ENCODE results near the gene GSTA4.
"Not testable (repeated sequence)": the region's sequence is repeated elsewhere in the genome, so short reads cannot be mapped to it uniquely, and the experiment has no call there.

Gene GSTA4

DNA sequence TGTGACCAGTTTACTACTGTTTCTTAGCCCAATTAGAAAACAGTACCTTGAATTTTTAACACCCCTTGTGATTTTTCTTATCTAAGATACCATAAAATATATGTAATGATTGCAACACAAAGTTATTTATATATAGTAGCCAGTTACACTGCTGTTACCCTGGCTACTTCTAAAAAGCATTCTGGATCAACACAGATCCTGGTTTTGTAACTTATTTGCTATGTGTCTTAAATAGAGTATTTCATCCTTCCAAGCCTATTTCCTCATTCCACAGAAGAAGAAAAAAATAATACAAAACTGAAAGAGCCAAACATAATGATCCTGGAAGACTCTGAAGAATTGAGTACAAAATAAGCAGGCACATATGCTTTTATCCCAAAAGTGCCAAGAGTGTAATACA is 19.0 kb upstream of the GSTA4 start:
- DNase-seq (ENCODE audit: low read depth in 2 of 2): no peak

GRCh38 chr6:53011979-53012378 is 16.9 kb upstream of the GSTA4 start:
- no peak for DNase-seq (ENCODE audit: low read depth in 2 of 2)

DNA sequence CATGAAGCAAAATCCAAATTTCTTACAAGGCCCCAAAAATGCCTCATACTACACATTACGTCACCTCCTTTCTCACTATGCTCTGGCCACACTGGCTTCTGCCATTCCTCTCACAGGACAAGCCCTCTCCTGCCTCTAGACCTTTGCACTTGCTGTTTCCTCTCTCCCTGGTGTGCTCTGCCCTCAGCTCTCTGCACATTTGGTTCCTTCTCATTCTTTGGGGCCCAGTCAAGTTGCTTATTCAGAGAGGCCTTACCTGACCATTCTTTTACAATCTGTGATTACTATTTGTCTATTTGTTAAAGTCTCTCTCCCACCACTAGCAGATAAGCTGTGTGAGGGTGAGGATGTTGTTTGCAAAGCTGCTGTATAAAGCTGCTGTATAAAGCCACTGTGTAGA is 15.4 kb upstream of the GSTA4 start:
- DNase-seq (ENCODE audit: low read depth in 2 of 2): no peak

- DNase-seq (ENCODE audit: low read depth in 2 of 2): no peak
Observed at GRCh38 chr6:53009511-53009910, 14.4 kb upstream of the GSTA4 start.

- no peak for DNase-seq (ENCODE audit: low read depth in 2 of 2)
Observed at GRCh38 chr6:53009056-53009455, 14.0 kb upstream of the GSTA4 start.

GRCh38 chr6:53008192-53008687 is 13.2 kb upstream of the GSTA4 start:
- not testable (repeated sequence) for DNase-seq (ENCODE audit: low read depth in 2 of 2)

DNA sequence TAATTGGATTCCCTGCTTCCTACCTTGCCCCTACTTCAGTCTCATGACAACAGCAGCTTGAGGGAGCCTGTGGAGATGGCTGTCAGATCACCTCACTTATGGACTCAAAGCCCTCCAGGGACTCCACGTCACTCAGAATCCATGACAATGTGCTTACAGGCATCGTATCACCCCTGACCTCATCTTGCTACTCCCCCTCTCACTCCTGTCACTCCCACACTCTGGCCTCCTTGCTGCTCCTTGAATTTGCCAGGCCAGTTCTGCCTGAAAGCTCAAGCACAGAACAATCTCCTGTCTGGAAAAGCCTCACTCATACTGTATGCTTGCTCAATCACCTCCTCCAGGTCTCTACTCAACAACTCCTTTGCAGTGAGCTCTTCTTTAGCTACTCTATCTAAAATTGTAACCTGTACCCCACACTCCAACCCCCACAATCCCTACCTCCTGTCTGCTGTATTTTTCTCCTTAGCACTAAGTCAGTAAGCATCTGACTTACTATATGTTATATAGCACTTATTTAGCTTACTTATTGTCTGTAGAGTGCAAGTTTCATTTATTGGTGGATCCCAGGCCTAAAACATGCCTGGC is 10.7 kb upstream of the GSTA4 start:
- no peak for DNase-seq (ENCODE audit: low read depth in 2 of 2)

GRCh38 chr6:52999456-52999855 is 4.4 kb upstream of the GSTA4 start:
- DNase-seq (ENCODE audit: low read depth in 2 of 2): no peak

DNA sequence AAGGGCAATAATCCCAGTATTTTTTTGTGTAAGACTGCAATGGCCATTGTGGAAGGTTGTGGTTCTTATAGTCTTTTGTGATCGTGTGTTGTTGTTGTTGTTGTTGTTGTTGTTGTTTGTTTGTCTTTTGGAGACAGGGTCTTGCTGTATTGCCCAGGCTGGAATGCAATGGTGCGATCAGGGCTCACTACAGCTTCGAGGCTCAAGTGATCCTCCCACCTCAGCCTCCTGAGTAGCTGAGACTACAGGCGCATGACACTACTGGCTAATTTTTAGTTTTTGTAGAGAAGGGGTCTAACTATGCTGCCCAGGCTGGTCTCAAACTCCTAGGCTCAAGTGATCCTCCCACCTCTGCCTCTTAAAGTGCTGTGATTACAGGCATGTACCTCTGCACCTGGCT is 3.5 kb upstream of the GSTA4 start:
- no peak for DNase-seq (ENCODE audit: low read depth in 2 of 2)

- peak in 1 of 2 donors; percentile 12 for DNase-seq (ENCODE audit: low read depth in 2 of 2)
Observed at GRCh38 chr6:52995913-52996645, 995 bp upstream of the GSTA4 start.

GRCh38 chr6:52994839-52995088 is 320 bp downstream of the GSTA4 start:
- no peak for DNase-seq (ENCODE audit: low read depth in 2 of 2)

GRCh38 chr6:52994031-52994838 is 849 bp downstream of the GSTA4 start:
- DNase-seq (ENCODE audit: low read depth in 2 of 2): no peak

GRCh38 chr6:52992980-52993920 is 1.8 kb downstream of the GSTA4 start:
- no peak for DNase-seq (ENCODE audit: low read depth in 2 of 2)

DNA sequence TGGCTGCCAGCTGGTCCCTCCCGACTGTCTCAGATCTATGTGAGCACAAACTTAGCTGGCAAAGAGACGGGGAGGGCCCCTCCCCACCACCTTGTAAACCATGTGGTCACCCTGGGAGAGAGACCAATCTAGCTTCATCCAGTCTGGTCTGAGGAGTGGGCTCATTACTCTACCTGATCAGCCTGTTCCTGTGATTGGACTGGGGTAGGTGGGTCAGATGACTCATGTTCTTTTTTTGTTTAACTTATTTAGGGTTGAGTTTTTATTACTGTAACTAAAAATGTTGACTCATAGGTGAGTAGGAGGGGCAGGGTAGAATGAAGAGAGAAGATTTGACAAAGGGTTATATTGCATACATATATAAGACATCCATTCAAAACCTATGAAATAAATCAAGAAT is 4.7 kb downstream of the GSTA4 start:
- no peak for DNase-seq (ENCODE audit: low read depth in 2 of 2)

DNA sequence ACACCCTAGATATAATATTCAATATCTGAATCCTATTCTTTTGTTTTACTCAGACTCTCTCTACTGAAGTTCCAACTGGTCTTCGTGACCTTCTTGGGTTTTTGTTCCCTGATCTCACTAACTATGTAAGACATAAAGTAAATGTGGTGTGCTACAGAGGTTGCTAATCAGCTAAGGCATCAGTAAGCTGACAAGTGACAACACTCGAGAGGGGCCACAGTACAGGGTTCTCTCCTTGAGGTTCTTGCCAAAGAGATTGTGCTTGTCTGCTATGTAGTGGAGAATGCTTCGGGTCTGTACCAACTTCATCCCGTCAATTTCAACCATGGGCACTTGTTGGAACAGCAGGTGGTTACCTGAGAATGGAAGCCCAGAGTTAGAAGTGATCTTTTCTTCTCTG is 9.9 kb downstream of the GSTA4 start:
- no peak for DNase-seq (ENCODE audit: low read depth in 2 of 2)

GRCh38 chr6:52984247-52984646 is 10.8 kb downstream of the GSTA4 start:
- DNase-seq (ENCODE audit: low read depth in 2 of 2): peak in 1 of 2 donors; percentile 5

- DNase-seq (ENCODE audit: low read depth in 2 of 2): no peak
Observed at GRCh38 chr6:52983159-52983848, 11.8 kb downstream of the GSTA4 start.

GRCh38 chr6:52982680-52983079 is 12.4 kb downstream of the GSTA4 start:
- no peak for DNase-seq (ENCODE audit: low read depth in 2 of 2)

DNA sequence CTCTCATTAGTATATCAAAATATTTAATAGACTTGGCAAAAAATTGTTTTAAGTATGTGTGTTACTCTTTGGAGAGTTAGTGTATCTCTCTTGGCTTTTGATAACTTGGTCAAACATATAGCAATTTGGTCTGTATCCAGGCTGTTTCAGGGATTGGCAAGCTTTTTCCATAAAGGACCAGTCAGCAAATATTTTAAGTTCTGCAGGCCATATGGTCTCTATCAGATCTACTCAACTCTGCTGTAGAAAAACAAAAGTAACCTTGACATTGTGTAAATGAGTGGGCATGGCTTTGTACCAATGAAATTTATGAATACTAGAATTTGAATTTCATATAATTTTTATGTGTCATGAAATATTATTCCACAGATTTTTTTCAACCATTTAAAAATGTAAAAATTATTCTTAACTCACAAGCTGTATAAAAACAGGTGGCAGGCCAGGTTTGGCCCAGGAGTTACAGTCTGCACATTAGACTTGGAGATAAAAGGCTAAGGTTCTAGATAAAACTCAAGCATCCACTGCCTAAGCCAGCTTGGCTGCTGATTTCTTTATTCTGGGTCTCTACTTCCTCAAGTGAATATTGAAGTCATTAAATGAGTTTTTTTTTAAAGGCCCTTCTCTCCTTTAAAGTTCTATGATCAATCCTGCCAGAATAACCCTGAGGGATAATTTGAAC is 13.7 kb downstream of the GSTA4 start:
- no peak for DNase-seq (ENCODE audit: low read depth in 2 of 2)

GRCh38 chr6:52976591-52977035 is 18.5 kb downstream of the GSTA4 start:
- no peak for DNase-seq (ENCODE audit: low read depth in 2 of 2)

DNA sequence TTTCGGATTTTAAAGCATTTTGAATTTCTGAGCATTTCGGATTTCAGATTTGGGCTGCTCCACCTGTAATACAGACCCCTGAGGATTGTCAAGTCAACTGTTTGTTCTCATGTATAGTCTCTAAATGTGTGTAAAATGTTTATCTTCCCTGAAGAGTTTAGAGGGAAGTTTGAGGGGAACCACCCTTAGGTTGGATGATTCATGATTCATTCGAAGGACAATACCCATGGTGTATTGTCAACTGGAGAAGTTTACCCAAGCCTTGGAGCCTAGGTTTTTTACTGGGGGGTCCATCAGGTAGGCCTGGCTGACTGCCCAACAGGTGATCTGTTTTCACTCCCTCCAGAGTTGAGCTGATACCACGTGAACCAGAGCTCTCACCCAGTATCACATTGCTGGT is 18.9 kb downstream of the GSTA4 start:
- no peak for DNase-seq (ENCODE audit: low read depth in 2 of 2)

All from stimulated activated CD8-positive, alpha-beta memory T cell treated with anti-CD3 and anti-CD28 coated beads, Interleukin-7, amount 100 ng/mL, for 1 hour (primary cell).